ENCODE data around the gene PEX13.
"Not testable (repeated sequence)": the region's sequence is repeated elsewhere in the genome, so short reads cannot be mapped to it uniquely, and the experiment has no call there.

DNA sequence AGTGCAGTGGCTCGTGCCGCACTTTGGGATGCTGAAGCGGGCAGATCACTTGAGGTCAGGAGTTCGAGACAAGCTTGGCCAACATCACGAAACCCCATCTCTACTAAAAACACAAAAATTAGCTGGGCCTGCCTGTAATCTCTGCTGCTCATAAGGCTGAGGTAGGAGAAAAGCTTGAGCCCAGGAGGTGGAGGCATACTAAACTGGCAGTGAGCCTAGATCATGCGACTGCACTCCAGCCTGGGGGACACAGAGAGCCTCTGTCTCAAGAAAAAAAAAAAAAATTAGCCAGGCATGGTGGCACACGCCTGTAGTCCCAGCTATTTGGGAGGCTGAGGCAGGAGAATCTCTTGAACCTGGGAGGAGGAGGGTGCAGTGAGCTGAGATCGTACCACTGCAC is 29.9 kb upstream of the PEX13 start:
- TF ChIP-seq POLR2A (IDR thresholded peaks at IDR 0.05): not testable (repeated sequence)
- TF ChIP-seq, protein P1, sequence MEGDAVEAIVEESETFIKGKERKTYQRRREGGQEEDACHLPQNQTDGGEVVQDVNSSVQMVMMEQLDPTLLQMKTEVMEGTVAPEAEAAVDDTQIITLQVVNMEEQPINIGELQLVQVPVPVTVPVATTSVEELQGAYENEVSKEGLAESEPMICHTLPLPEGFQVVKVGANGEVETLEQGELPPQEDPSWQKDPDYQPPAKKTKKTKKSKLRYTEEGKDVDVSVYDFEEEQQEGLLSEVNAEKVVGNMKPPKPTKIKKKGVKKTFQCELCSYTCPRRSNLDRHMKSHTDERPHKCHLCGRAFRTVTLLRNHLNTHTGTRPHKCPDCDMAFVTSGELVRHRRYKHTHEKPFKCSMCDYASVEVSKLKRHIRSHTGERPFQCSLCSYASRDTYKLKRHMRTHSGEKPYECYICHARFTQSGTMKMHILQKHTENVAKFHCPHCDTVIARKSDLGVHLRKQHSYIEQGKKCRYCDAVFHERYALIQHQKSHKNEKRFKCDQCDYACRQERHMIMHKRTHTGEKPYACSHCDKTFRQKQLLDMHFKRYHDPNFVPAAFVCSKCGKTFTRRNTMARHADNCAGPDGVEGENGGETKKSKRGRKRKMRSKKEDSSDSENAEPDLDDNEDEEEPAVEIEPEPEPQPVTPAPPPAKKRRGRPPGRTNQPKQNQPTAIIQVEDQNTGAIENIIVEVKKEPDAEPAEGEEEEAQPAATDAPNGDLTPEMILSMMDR (IDR thresholded peaks at IDR 0.05): not testable (repeated sequence)
